Gastroesophageal sphincter (tissue), 3 donors: Measurements from ENCODE around the gene IPO13.

Experiments used
- CTCF ChIP-seq, 4 experiments: fragments of 200-600 bp in 2 of 4; fragments of 450-650 bp in 2 of 4; sonication (generic) in 1 of 4; IDR thresholded peaks; one replicate each; pipeline ENCODE4 v1.5.1; 2017 to 2019; ENCODE audit warnings: antibody characterized with exemption in 4 of 4, mild to moderate bottlenecking in 2 of 4, moderate library complexity in 2 of 4
- EP300 ChIP-seq: sonication (generic); formaldehyde crosslinking; IDR thresholded peaks from one replicate; pipeline ENCODE4 v1.6.1; 2017; ENCODE audit warnings: antibody characterized with exemption, mild to moderate bottlenecking
- POLR2A ChIP-seq, 2 donors: fragments of 450-650 bp; IDR thresholded peaks; one replicate each; pipeline ENCODE4 v1.6.1; 2017; ENCODE audit warnings: antibody characterized with exemption in 2 of 2, mild to moderate bottlenecking in 2 of 2, moderate library complexity in 1 of 2

GRCh38 chr1:43985984-43986595, 39.3 kb downstream of the IPO13 start:
- no peak for TF ChIP-seq CTCF (IDR thresholded peaks at IDR 0.05)
- TF ChIP-seq POLR2A (IDR thresholded peaks at IDR 0.05) = no peak
- TF ChIP-seq EP300 = no peak
